Measurements from ENCODE around the gene ACAD10.

DNA sequence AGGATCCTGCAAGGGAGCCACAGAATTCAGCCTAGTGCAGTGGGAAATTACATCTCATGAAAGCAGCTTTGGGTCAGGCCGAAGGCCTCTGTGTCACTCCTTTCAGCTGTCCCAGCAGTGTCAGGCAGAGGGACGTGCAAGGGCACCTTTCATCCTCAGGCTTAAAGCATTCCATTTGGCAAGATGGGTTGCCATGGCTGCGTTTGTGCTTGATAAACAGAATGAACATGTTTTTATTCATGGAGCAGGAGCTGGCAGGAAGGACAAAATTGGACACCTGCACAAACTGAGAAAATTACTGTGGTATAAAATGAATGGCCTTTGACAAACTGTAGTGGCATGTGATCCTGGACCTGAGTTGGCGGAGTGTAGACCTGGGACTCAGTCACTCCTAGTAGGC, 29.4 kb downstream of the ACAD10 start:
- no peak for TF ChIP-seq EZH2 (IDR thresholded peaks at IDR 0.05; ENCODE audit: insufficient read depth, poor library complexity, severe bottlenecking)
- TF ChIP-seq EZH2phosphoT487 (IDR thresholded peaks at IDR 0.05; ENCODE audit: insufficient read depth, low read depth) = no peak

Data from GM23248 (cell line).